HG03196 (cell line): ENCODE results near the gene PSG7.
"Not testable (repeated sequence)": the region's sequence is repeated elsewhere in the genome, so short reads cannot be mapped to it uniquely, and the experiment has no call there.

Experiments used
- ATAC-seq: cut with Tn5 transposase; IDR thresholded peaks from one replicate; pipeline ENCODE4 v1.9.1; 2021; ENCODE audit not compliant: unreplicated experiment

Gene PSG7

GRCh38 chr19:42937107-42937506 lies at the start of gene PSG7:
Gene PSG7, minus strand, starts transcription at chr19:42937207. Its CDS starts 131 bp downstream, at chr19:42937076.
- not testable (repeated sequence) for ATAC-seq

- no peak for ATAC-seq
Observed at GRCh38 chr19:42985588-42985987, 48.6 kb upstream of the PSG7 start.

GRCh38 chr19:42982111-42982510 lies 45.1 kb upstream of the PSG7 start:
- not testable (repeated sequence) for ATAC-seq

- ATAC-seq: not testable (repeated sequence)
Observed at GRCh38 chr19:42971451-42971850, 34.4 kb upstream of the PSG7 start.

- no peak for ATAC-seq
Observed at GRCh38 chr19:42965176-42965575, 28.2 kb upstream of the PSG7 start.

- no peak for ATAC-seq
Observed at GRCh38 chr19:42961119-42961518, 24.1 kb upstream of the PSG7 start.

GRCh38 chr19:42952126-42952525 lies 15.1 kb upstream of the PSG7 start:
- ATAC-seq: not testable (repeated sequence)

- not testable (repeated sequence) for ATAC-seq
Observed at GRCh38 chr19:42951476-42951875, 14.5 kb upstream of the PSG7 start.

GRCh38 chr19:42942187-42942789 lies 5.3 kb upstream of the PSG7 start:
- no peak for ATAC-seq

GRCh38 chr19:42934726-42935125 lies 2.3 kb downstream of the PSG7 start:
- ATAC-seq: not testable (repeated sequence)

GRCh38 chr19:42934183-42934582 lies 2.8 kb downstream of the PSG7 start:
- ATAC-seq: not testable (repeated sequence)

GRCh38 chr19:42933412-42933811 lies 3.6 kb downstream of the PSG7 start:
- ATAC-seq: not testable (repeated sequence)

GRCh38 chr19:42932485-42933101 lies 4.4 kb downstream of the PSG7 start:
- ATAC-seq: not testable (repeated sequence)

- not testable (repeated sequence) for ATAC-seq
Observed at GRCh38 chr19:42930214-42930613, 6.8 kb downstream of the PSG7 start.

GRCh38 chr19:42928896-42929295 lies 8.1 kb downstream of the PSG7 start:
- ATAC-seq: no peak

GRCh38 chr19:42926781-42927180 lies 10.2 kb downstream of the PSG7 start:
- no peak for ATAC-seq

GRCh38 chr19:42923106-42923505 lies 13.9 kb downstream of the PSG7 start:
- ATAC-seq: not testable (repeated sequence)

- ATAC-seq: not testable (repeated sequence)
Observed at GRCh38 chr19:42920971-42921370, 16.0 kb downstream of the PSG7 start.

GRCh38 chr19:42919757-42920079 lies 17.3 kb downstream of the PSG7 start:
- ATAC-seq: no peak

GRCh38 chr19:42919070-42919756 lies 17.8 kb downstream of the PSG7 start:
- not testable (repeated sequence) for ATAC-seq

GRCh38 chr19:42918377-42919069 lies 18.5 kb downstream of the PSG7 start:
- ATAC-seq: not testable (repeated sequence)

GRCh38 chr19:42917634-42918033 lies 19.4 kb downstream of the PSG7 start, which contains the start of gene PSG6:
Gene PSG6, minus strand, starts transcription at chr19:42917894. Its CDS starts 102 bp downstream, at chr19:42917792.
- ATAC-seq: not testable (repeated sequence)
